Heart left ventricle (tissue), 13 donors: Measurements from ENCODE around the gene ANKMY2.

Source experiments
- POLR2A ChIP-seq, 2 donors: fragments of 450-650 bp; IDR thresholded peaks; one replicate each; pipeline ENCODE4 v1.6.1; 2017; ENCODE audit warnings: antibody characterized with exemption in 2 of 2, mild to moderate bottlenecking in 2 of 2, moderate library complexity in 2 of 2
- TF ChIP-seq, protein P1 (sequence below), 12 donors: fragments of 200-600 bp; sonication (generic) in 4 of 12; IDR thresholded peaks; one replicate each; pipeline versions ENCODE4 v1.5.0 to v1.8.0; 2018 to 2022; ENCODE audit warnings: antibody characterized with exemption in 12 of 12, mild to moderate bottlenecking in 5 of 12
- donor health status: ischemic (EF 13 %, LVEDD 7.1; RV severe dilation, severe dysfunction).
- donor health status: DM: no; HTN: yes; CAD: no.
- donor health status: DM: no; HTN: no; CAD: no.
- donor health status: ischemic (EF 25% LVEDD 6.9; RV normal size, moderate dysfunction).
- donor health status: ischemic (EF 25% LVEDD 5.7; RV mildly dilated, moderate dysfunction).
- donor health status: ischemic (EF 35%, LVEDD 5.7; RV mildly dilated, moderate dysfunction).
- donor health status: nonischemic (EF 11% LVEDD 7.7; RV severe dilation, severe dysfunction).
- donor health status: DM: yes; HTN: yes; CAD: no.
- donor health status: PGD.
- donor health status: ischemic (EF 29% LVEDD 5.4; RV normal size, mild dysfunction).
- donor health status: nonischemic (EF 23%, LVEDD 6.1; RV moderate dilation, normal function).

DNA sequence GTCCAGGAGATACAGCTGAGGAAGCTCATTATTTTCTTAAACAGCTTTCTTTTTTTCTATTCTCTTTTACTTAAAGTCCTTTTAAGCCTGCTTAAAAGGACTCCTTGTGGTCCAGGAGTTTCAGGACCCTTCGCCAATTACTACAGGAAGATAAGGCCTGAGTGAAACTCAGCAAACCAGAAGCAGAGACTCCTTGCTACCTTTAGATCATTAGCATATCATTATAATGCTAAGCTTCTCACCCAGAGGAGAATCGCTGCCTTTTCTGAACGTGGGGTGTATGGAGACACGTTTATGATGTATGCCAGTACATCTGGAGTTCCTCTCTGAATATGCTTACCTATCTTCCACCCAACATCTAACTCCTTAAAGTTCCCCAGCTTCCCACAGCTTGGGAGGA lies 47.5 kb downstream of the ANKMY2 start:
- TF ChIP-seq, protein P1, sequence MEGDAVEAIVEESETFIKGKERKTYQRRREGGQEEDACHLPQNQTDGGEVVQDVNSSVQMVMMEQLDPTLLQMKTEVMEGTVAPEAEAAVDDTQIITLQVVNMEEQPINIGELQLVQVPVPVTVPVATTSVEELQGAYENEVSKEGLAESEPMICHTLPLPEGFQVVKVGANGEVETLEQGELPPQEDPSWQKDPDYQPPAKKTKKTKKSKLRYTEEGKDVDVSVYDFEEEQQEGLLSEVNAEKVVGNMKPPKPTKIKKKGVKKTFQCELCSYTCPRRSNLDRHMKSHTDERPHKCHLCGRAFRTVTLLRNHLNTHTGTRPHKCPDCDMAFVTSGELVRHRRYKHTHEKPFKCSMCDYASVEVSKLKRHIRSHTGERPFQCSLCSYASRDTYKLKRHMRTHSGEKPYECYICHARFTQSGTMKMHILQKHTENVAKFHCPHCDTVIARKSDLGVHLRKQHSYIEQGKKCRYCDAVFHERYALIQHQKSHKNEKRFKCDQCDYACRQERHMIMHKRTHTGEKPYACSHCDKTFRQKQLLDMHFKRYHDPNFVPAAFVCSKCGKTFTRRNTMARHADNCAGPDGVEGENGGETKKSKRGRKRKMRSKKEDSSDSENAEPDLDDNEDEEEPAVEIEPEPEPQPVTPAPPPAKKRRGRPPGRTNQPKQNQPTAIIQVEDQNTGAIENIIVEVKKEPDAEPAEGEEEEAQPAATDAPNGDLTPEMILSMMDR (IDR thresholded peaks at IDR 0.05), result no peak
- no peak for TF ChIP-seq POLR2A (IDR thresholded peaks at IDR 0.05)
